A549 (cell line): ENCODE results near the gene H1-8. TPM values are rescaled to one million over a fixed set of nuclear protein-coding genes. Genes with fewer than 3 reads are reported as not detected.

Experiments used
- ATAC-seq, 2 experiments: fragments of 200-7000 bp in 1 of 2; fragments of >200 bp in 1 of 2; cut with Nextera tagmentation in 1 of 2; cut with Tn5 transposase in 1 of 2; 3 replicates each; pipeline versions ENCODE4 v1.8.0 to v1.9.1; 2018 to 2020; ENCODE audit warnings: mild to moderate bottlenecking in 1 of 2, moderate library complexity in 1 of 2
- CTCF ChIA-PET: fragments of 300-600 bp; sonication (Branson Sonifier 250); formaldehyde crosslinking; extraction: SDS; loops from one replicate; lab custom pipeline; 2021; ENCODE audit warnings: antibody characterized with exemption, inconsistent platforms; lab: Yijun Ruan, JAX
- POLR2A ChIA-PET: fragments of 350-600 bp; formaldehyde crosslinking; extraction: SDS; loops from one replicate; lab custom pipeline; 2021; ENCODE audit warnings: antibody characterized with exemption, inconsistent platforms; lab: Yijun Ruan, JAX
- DNase-seq, 2 experiments: peaks; one replicate each; pipeline versions ENCODE4 v3.0.0 to v3.0.0-alpha.2; 2011 to 2016; ENCODE audit warnings: low read depth in 1 of 2, low spot score in 1 of 2
- FAIRE-seq: peaks from 2 replicates; lab custom pipeline; 2011; peaks lifted over from hg19 to GRCh38; lab: Jason Lieb, UNC
- H3K27ac ChIP-seq, 2 experiments: fragments of >200 bp; sonication (Bioruptor Twin); formaldehyde crosslinking; 3 replicates each; pipeline ENCODE4 v1.5.1; 2016 to 2017
- H3K4me1 ChIP-seq: fragments of >200 bp; sonication (Bioruptor Twin); formaldehyde crosslinking; 3 replicates; pipeline ENCODE4 v1.6.1; 2016
- H3K4me2 ChIP-seq: fragments of >200 bp; sonication (Bioruptor Twin); formaldehyde crosslinking; 3 replicates; pipeline ENCODE4 v1.6.1; 2016
- H3K4me3 ChIP-seq: fragments of >200 bp; sonication (Bioruptor Twin); formaldehyde crosslinking; 3 replicates; pipeline ENCODE4 v1.5.1; 2016
- H3K9me3 ChIP-seq: fragments of >200 bp; sonication (Bioruptor Twin); formaldehyde crosslinking; 3 replicates; pipeline ENCODE4 v1.6.1; 2016
- BHLHE40 ChIP-seq: IDR thresholded peaks from 2 replicates; pipeline ENCODE4 v1.6.1; 2012; ENCODE audit warnings: low read depth, low read length, inconsistent platforms
- CBX8 ChIP-seq: fragments of 200-600 bp; sonication (generic); IDR thresholded peaks from 2 replicates; pipeline ENCODE4 v1.6.1; 2016
- CEBPB ChIP-seq, 2 experiments: fragments of >200 bp in 1 of 2; sonication (Bioruptor Twin) in 1 of 2; formaldehyde crosslinking in 1 of 2; IDR thresholded peaks; 2 replicates each; pipeline ENCODE4 v1.6.1; 2012 to 2016
- CHD2 ChIP-seq: fragments of 150-350 bp; IDR thresholded peaks from 2 replicates; pipeline ENCODE4 v1.6.1; 2014; ENCODE audit warnings: low read length; ENCODE audit not compliant: partially characterized antibody
- CTCF ChIP-seq: fragments of >200 bp; sonication (Bioruptor Twin); formaldehyde crosslinking; IDR thresholded peaks from 3 replicates; pipeline ENCODE4 v1.5.1; 2016
- EHMT2 ChIP-seq: fragments of 200-600 bp; sonication (generic); IDR thresholded peaks from 2 replicates; pipeline ENCODE4 v1.6.1; 2016; ENCODE audit warnings: antibody characterized with exemption, low read depth, mild to moderate bottlenecking, moderate library complexity
- ELK1 ChIP-seq: fragments of 150-350 bp; IDR thresholded peaks from 2 replicates; pipeline ENCODE4 v1.6.1; 2014; ENCODE audit warnings: low read depth, mild to moderate bottlenecking, low read length
- FOXS1 ChIP-seq: fragments of 250-450 bp; sonication (Bioruptor Pico); IDR thresholded peaks from 2 replicates; pipeline ENCODE4 v1.5.0; 2020; ENCODE audit warnings: mild to moderate bottlenecking, moderate library complexity
- HEYL ChIP-seq: fragments of 250-450 bp; sonication (Bioruptor Pico); IDR thresholded peaks from 2 replicates; pipeline ENCODE4 v1.8.0; 2021; ENCODE audit warnings: mild to moderate bottlenecking, moderate library complexity
- HMGXB4 ChIP-seq: fragments of 250-450 bp; sonication (Bioruptor Pico); IDR thresholded peaks from 2 replicates; pipeline ENCODE4 v1.5.0; 2021; ENCODE audit warnings: mild to moderate bottlenecking, moderate library complexity, borderline replicate concordance
- KDM1A ChIP-seq: fragments of 200-600 bp; sonication (generic); IDR thresholded peaks from 2 replicates; pipeline ENCODE4 v1.6.1; 2016; ENCODE audit warnings: low read depth, mild to moderate bottlenecking
- POLR2AphosphoS2 ChIP-seq: conservative IDR thresholded peaks from 2 replicates; pipeline ENCODE4 v1.6.1; 2012; ENCODE audit warnings: low read length, improper control_type of control experiment, inconsistent platforms
- RCOR1 ChIP-seq: fragments of 150-350 bp; IDR thresholded peaks from 2 replicates; pipeline ENCODE4 v1.6.1; 2014; ENCODE audit warnings: antibody characterized with exemption, low read length, low read depth
- REST ChIP-seq: fragments of 200-600 bp; sonication (generic); IDR thresholded peaks from 2 replicates; pipeline ENCODE4 v1.6.1; 2016; ENCODE audit warnings: antibody characterized with exemption, mild to moderate bottlenecking, moderate library complexity
- SMC3 ChIP-seq: fragments of >200 bp; sonication (Bioruptor Twin); formaldehyde crosslinking; IDR thresholded peaks from 3 replicates; pipeline ENCODE4 v1.6.1; 2018; ENCODE audit warnings: inconsistent platforms
- SREBF2 ChIP-seq: fragments of 450-650 bp; IDR thresholded peaks from 2 replicates; pipeline ENCODE4 v1.6.1; 2014; ENCODE audit warnings: mild to moderate bottlenecking, moderate library complexity
- WGBS: methylation state at CpG from one replicate; pipeline ENCODE4 v1.1.6; 2017; ENCODE audit errors: missing lambda C conversion rate; 5-methylcytosine and 5-hydroxymethylcytosine counted together
- polyA plus RNA-seq, 4 experiments: library from polyadenylated mRNA; depleted of rRNA in 3 of 4; stranded (reverse); fragments of >200 nt; fragmentation: RNase III in 1 of 4; extraction: RNeasy Plus Mini Kit Qiagen cat#74134 plus additional on column Dnase treatment in 1 of 4; gene quantifications; 2 replicates in 3 of 4; 3 replicates in 1 of 4; pipeline ENCODE4 v1.2.3, GENCODE V29; 2011 to 2017

Gene H1-8
- polyA plus RNA-seq, 2 of the 4 experiments (the other 2 are of a cell fraction), result not detected

- ATAC-seq, result peak in 1 of 2 experiments; percentile 14; a peak in 3 of 6 replicates
These were observed 32.4 kb downstream of the H1-8 start for GRCh38 chr3:129575233-129575996.

More at GRCh38 chr3:129575233-129575996, 32.4 kb downstream of the H1-8 start:
- ChIA-PET CTCF (interaction anchor here (1.7 kb wide), 1 partner anchor 9 kb away, joined by 4 read pairs; no protein-coding TSS in a partner anchor), POLR2A (no interaction called here)
- no peak for TF ChIP-seq CHD2
- TF ChIP-seq FOXS1, result no peak
- TF ChIP-seq HEYL, result no peak
- no peak for TF ChIP-seq CBX8
- TF ChIP-seq EHMT2, result no peak
- no peak for TF ChIP-seq HMGXB4
- TF ChIP-seq SMC3, result no peak
- TF ChIP-seq BHLHE40, result no peak
- no peak for TF ChIP-seq CTCF
- TF ChIP-seq RCOR1, result no peak
- TF ChIP-seq POLR2AphosphoS2, result no peak
- TF ChIP-seq KDM1A, result no peak
- no peak for TF ChIP-seq ELK1
- no peak for TF ChIP-seq SREBF2
- no peak for TF ChIP-seq REST
- TF ChIP-seq CEBPB (IDR thresholded peaks at IDR 0.05), result no peak
- Histone ChIP-seq H3K9me3 (no peaks in the 10 kb centered on the region), H3K4me1 (peaks cover 5% of the 10 kb centered on the region; the same call in 2 of the 3 replicates), H3K27ac (no peak overlapping the region), H3K4me2 (no peak overlapping the region), H3K4me3 (no peak overlapping the region)
- WGBS, result 87% methylated on average over 13 of the region's 19 CpGs
- DNase-seq (no peak), FAIRE-seq (no peak)
